Left kidney (tissue), 2 donors: ENCODE results near the gene C10orf67. TPM values are rescaled to one million over a fixed set of nuclear protein-coding genes. Genes with fewer than 3 reads are reported as not detected.
"Not testable (repeated sequence)": the region's sequence is repeated elsewhere in the genome, so short reads cannot be mapped to it uniquely, and the experiment has no call there.

ENCODE experiments used
- DNase-seq: peaks from one replicate; pipeline ENCODE4 v3.0.0-alpha.2; 2013
- polyA plus RNA-seq: library from polyadenylated mRNA; unstranded; fragments of 120-200 nt; gene quantifications from one replicate; pipeline ENCODE4 v1.2.1, GENCODE V29; 2013; ENCODE audit not compliant: insufficient read length

The C10orf67 gene
- polyA plus RNA-seq, 1 donor = 2.7 TPM

- DNase-seq = no peak
These were observed 64.1 kb downstream of the C10orf67 start for GRCh38 chr10:23280419-23281043.

- DNase-seq = no peak
These were observed 69.2 kb downstream of the C10orf67 start for GRCh38 chr10:23275355-23275754.

- DNase-seq = not testable (repeated sequence)
These were observed 70.4 kb downstream of the C10orf67 start for GRCh38 chr10:23274179-23274578.

- DNase-seq = no peak
These were observed 74.1 kb downstream of the C10orf67 start for GRCh38 chr10:23270531-23270930.

- no peak for DNase-seq
These were observed 81.0 kb downstream of the C10orf67 start for GRCh38 chr10:23263441-23264164.

GRCh38 chr10:23262928-23263327 lies 81.7 kb downstream of the C10orf67 start:
- no peak for DNase-seq

GRCh38 chr10:23258516-23258915 lies 86.1 kb downstream of the C10orf67 start:
- DNase-seq = no peak

- peak; percentile 10 for DNase-seq
These were observed 90.8 kb downstream of the C10orf67 start for GRCh38 chr10:23253780-23254179.

GRCh38 chr10:23252859-23253258 lies 91.7 kb downstream of the C10orf67 start:
- DNase-seq = not testable (repeated sequence)

GRCh38 chr10:23241779-23242178 lies 102.8 kb downstream of the C10orf67 start:
- DNase-seq = not testable (repeated sequence)

GRCh38 chr10:23238015-23238414 lies 106.6 kb downstream of the C10orf67 start:
- DNase-seq = no peak

- DNase-seq = no peak
These were observed 114.0 kb downstream of the C10orf67 start for GRCh38 chr10:23230582-23230981.

- DNase-seq = no peak
These were observed 127.1 kb downstream of the C10orf67 start for GRCh38 chr10:23217471-23217870.

GRCh38 chr10:23205972-23206642 lies 138.5 kb downstream of the C10orf67 start:
- no peak for DNase-seq

GRCh38 chr10:23204773-23205172 lies 139.8 kb downstream of the C10orf67 start:
- no peak for DNase-seq

- DNase-seq = no peak
These were observed 140.9 kb downstream of the C10orf67 start for GRCh38 chr10:23203369-23204325.

- no peak for DNase-seq
These were observed 141.8 kb downstream of the C10orf67 start for GRCh38 chr10:23202779-23203178.

- DNase-seq = no peak
These were observed 142.8 kb downstream of the C10orf67 start for GRCh38 chr10:23201837-23202236.

GRCh38 chr10:23200997-23201652 lies 143.5 kb downstream of the C10orf67 start:
- no peak for DNase-seq

GRCh38 chr10:23200586-23200985 lies 144.0 kb downstream of the C10orf67 start:
- no peak for DNase-seq

GRCh38 chr10:23199768-23200511 lies 144.7 kb downstream of the C10orf67 start:
- DNase-seq = no peak
